ENCODE results near the gene LDB3. TPM values are rescaled to one million over a fixed set of nuclear protein-coding genes. Genes with fewer than 3 reads are reported as not detected.

LDB3 gene
- total and polyA plus RNA-seq, 2 of the 4 experiments (the other 2 are of a cell fraction) = 0.36 to 2.6 TPM

- Histone ChIP-seq H2BK15ac (ENCODE audit: low read depth, low read length) (no peak overlapping the region), H3K9me1 (ENCODE audit: insufficient read depth, low read length) (peaks cover 12% of the 10 kb centered on the region), H3K27me3 (ENCODE audit: control insufficient read depth, insufficient read depth, low read length) (no peaks in the 10 kb centered on the region), H3K27ac (ENCODE audit: insufficient read depth, low read length) (no peak overlapping the region), H3K4me2 (ENCODE audit: low read depth, low read length) (no peak overlapping the region), H2BK5ac (ENCODE audit: low read depth, low read length, poor library complexity, severe bottlenecking) (no peak overlapping the region), H4K8ac (ENCODE audit: low read depth in 2 of 2, low read length in 2 of 2) (no peak overlapping the region), H4K20me1 (ENCODE audit: insufficient read depth, low read length) (no peaks in the 10 kb centered on the region), H3K9ac (ENCODE audit: low read depth, low read length) (no peak overlapping the region), H3K18ac (ENCODE audit: low read depth, low read length) (no peak overlapping the region), H3K9me3 (ENCODE audit: control insufficient read depth, insufficient read depth, low read length) (no peaks in the 10 kb centered on the region), H3K79me1 (ENCODE audit: low read depth in 1 of 2, low read length in 2 of 2) (no peaks in the 10 kb centered on the region), H3K56ac (ENCODE audit: extremely low read depth, insufficient read depth, low read length) (no peak overlapping the region), H3K4me1 (ENCODE audit: control insufficient read depth, insufficient read depth, low read length) (peaks cover 18% of the 10 kb centered on the region), H2AFZ (replicated peaks; ENCODE audit: low read length, poor library complexity) (no peak overlapping the region), H3K23ac (ENCODE audit: low read depth, low read length) (no peak overlapping the region), H4K5ac (ENCODE audit: low read depth, low read length) (no peak overlapping the region), H3K4ac (ENCODE audit: low read depth, low read length) (no peak overlapping the region), H2AK5ac (ENCODE audit: low read depth, low read length) (no peak overlapping the region), H2BK20ac (ENCODE audit: low read depth, low read length) (no peak overlapping the region), H3K14ac (replicated peaks; ENCODE audit: low read depth, low read length) (no peak overlapping the region), H3K4me3 (ENCODE audit: insufficient read depth, low read depth, low read length) (no peak overlapping the region), H2BK120ac (ENCODE audit: low read depth, low read length) (no peak overlapping the region), H4K91ac (ENCODE audit: insufficient read depth, low read depth, low read length) (no peak overlapping the region), H2AK9ac (replicated peaks; ENCODE audit: low read depth, low read length, poor library complexity) (no peak overlapping the region), H3K36me3 (ENCODE audit: control insufficient read depth, insufficient read depth, low read length) (no peaks in the 10 kb centered on the region)
- 91% methylated on average over 6 of the region's 8 CpGs; no CpG with 5 or more reads in 1 of the 2 experiments for WGBS, 2 experiments (ENCODE audit: extremely low coverage in 2 of 2, insufficient read length in 1 of 2)
- CTCF ChIA-PET = interaction anchor here (1.6 kb wide), 1 partner anchor 18 kb away, joined by 3 read pairs; no protein-coding TSS in a partner anchor
- ATAC-seq (ENCODE audit: low read depth) (no peak), DNase-seq (no peak)
- dilution Hi-C loops (cut with HindIII; ENCODE audit: low sequenced_read_pairs, unreplicated experiment) = no loop called here
- TF ChIP-seq BHLHE40 (IDR thresholded peaks at IDR 0.05; ENCODE audit: low read depth, low read length) = no peak
- no TSS peak for BruUV-seq (replicated peaks)
- intact Hi-C loops (cut with micrococcal nuclease) = loop anchor here (2.0 kb wide), 1 partner anchor 247 kb away; no protein-coding TSS in a partner anchor
- POLR2A ChIA-PET (ENCODE audit: unreplicated experiment) = no interaction called here
- in situ Hi-C loops (cut with MboI; ENCODE audit: low sequenced_read_pairs) = no loop called here
Observed at GRCh38 chr10:86692023-86692514, 23.8 kb downstream of the LDB3 start.

Data from IMR-90 (cell line).